Epidermal melanocyte (primary cell): Measurements from ENCODE around the gene RAP1GDS1.

Experiments
- DNase-seq: peaks from one replicate; pipeline ENCODE4 v3.0.0; 2011; ENCODE audit warnings: low spot score; ENCODE audit not compliant: insufficient read length

Gene RAP1GDS1

DNA sequence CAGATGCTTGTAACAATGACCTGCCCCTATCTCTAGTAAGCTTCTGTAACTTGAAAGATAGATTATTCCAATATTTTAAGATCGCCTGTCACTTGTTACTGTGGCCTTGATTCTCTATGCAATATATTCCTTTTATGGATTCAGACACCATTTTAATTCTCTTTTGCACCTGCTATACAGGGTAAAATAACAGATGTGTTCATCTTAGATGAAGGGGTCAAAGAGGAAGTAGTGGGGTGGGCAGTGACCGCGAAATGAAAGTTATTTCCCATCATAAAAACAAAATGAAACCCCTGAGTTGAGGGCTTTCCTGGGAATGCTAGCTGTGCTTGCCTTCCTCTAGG is 221.3 kb downstream of the RAP1GDS1 start:
- no peak for DNase-seq

DNA sequence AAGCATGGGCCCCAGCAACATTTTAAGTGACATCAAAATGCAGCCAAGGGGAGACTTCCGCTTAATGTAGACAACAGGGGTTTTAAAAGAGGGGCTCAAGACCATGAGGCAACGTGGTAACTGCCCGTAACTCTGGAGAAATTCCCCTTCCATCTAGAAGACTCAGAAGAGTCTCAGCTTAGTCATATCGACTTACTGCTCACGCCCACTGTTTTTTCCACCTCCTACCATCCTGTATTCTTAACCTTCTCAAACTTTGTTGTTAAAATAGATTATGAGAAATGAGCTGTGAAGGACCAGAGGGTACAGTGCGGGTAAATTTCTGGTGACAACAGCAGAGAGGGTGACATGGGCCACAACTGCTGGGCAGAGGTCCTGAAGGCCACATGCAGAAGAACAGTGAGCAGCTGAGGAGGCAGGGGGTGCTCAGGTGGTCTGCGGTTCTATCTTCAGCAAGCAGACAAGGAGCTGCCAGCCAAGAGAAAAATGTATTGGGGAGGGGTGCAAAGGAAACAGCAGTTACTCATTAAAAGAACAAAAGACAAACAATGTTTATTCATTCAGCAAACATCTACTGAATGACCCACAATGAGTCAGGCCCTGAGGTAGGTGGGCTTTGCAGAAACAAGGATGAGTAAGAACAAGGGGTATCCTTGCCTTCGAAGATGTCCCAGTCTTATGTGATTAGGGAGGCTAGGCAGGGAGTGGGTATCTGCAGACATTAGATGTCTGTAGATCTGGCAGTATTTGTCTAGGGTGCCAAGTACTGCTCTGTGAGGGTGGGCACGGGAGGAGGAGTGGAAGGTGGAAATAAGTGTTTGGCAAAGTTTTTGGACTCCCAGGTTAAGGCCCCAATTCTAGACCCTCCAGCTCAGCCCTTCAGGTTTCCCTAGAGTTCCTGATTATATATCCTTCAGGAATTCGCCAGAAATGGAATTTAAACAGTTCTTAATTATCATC is 221.9 kb downstream of the RAP1GDS1 start:
- DNase-seq: no peak

DNA sequence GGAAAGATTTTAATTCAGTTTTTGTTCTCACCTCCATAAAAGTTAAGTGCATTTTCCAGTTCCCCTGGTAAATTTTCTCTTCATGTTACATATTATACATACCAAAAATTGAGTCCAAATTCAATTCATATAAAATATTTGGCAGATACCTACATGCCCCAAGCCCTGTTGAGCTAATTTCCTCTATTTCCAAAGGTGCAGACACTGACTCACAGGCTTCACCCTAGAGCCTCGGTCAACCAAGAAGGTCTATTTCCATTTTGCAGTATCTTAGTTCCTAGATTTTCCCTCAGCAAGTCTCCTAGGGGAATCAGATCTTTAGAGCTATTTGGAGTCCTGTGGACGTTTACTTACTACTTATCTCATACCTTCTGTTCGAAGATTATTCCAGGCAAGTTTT is 222.8 kb downstream of the RAP1GDS1 start:
- no peak for DNase-seq

DNA sequence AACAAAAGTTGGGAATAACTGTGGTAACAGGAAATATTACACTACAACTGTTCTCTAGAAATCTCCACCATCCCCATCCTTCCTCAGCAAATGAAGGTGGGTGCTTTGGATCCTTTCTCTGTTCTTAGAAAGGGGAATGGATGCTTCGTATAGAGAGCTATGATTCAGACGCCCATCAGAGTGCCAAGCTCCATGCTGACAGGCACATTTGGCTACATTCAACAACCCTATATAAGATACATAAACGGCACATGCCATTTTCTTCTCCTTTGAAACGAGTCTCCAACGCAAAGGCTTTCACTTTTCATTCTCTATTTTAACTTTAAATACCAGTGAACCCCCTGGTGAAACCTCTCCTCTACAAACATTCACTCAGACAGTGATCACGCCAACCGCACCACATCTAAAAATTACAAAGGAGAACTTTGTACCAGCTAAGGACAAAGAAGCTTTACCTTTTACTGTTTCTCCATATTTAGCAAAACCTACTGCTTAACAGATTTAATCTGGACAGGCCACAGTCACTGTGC is 224.7 kb downstream of the RAP1GDS1 start:
- DNase-seq: no peak

DNA sequence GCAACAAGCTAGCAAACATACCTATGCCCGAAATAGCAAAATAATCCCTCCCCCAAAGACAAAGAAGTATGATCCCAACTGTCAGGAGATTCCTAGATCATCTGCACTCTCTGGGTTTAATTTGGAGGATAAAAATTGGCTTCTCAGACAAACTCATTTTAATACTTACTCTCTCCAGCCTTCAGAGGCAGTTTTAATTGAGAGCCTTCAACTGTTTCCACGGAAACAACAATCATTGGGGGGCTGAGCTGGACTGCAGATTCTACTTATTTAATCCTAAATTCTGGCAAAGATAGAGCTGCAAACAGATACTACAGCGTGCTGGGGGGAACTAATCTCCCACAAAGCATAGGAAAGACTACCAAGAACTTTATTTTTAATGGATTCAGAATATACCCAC is 229.1 kb downstream of the RAP1GDS1 start:
- DNase-seq: no peak

DNA sequence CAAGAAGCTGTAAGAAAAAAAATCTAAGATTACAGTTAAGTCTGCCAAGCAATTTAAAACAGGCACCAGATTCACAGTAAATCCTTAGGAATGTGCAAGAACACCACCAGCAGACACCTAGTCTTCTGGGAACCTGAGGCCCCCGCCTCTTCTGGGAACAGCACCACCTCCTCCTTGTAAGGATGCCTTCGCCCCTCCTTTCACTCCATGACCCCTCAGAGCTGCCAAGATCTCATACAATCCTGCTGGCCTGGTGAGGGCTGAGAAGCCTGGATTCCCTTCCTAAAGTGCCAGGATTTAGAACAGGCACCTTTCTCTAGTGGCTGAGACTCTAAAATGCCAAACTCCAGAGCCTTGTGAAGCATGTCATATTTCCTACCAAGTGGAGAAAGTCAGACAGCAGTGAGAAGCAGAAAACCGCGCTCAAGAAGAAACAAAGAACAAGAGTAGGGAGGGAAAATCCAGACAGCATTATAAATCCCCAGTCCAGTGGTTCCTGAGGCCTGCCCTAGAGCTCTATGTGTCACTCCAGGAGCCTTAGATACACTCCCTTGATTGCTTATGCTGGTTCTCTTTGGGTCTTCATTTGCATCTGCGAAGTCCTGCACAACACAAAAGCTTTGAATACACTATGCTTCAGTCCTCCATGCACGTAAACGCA is 230.8 kb downstream of the RAP1GDS1 start:
- DNase-seq: no peak

DNA sequence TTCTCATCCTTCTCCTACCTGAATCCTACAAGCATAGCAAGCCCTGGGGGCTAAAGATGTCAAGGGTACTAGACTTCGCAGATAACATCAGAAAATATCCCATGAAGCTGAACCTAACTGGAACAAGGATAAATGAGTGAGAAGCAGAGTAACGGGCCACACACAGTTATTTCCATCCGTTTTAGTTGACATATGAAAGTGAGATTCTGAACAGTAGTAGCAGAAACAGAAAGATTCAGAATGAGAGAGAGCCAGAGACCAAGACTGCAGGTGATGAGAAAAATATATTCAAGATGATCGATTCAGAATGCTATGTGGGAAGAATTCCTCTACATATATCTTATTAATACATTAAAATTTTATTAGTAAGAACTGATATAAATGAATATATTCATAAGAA is 232.1 kb downstream of the RAP1GDS1 start:
- DNase-seq: no peak
